Endothelial cell of umbilical vein (primary cell): Measurements from ENCODE around the gene NFIC. TPM values are rescaled to one million over a fixed set of nuclear protein-coding genes. Genes with fewer than 3 reads are reported as not detected.

ENCODE experiments used
- BruUV-seq: library from RNA; stranded (reverse); fragments of 400-500 nt; replicated peaks from 2 replicates; lab custom pipeline; 2021; lab: Mats Ljungman, UMichigan
- CTCF ChIA-PET: fragments of 300-600, 350-600 bp; sonication (Branson Sonifier 250); formaldehyde crosslinking; loops from one replicate; lab custom pipeline; 2021; ENCODE audit warnings: antibody characterized with exemption, inconsistent platforms; lab: Charles Lee
- POLR2A ChIA-PET: fragments of 300-600, 350-600 bp; sonication (Branson Sonifier 250); formaldehyde crosslinking; loops from one replicate; lab custom pipeline; 2021; ENCODE audit warnings: antibody characterized with exemption, inconsistent platforms; lab: Charles Lee
- DNase-seq: peaks from one replicate; pipeline ENCODE4 v3.0.0-alpha.2; 2011; ENCODE audit warnings: low read depth, low spot score
- FAIRE-seq: peaks from 2 replicates; lab custom pipeline; 2011; peaks lifted over from hg19 to GRCh38; lab: Jason Lieb, UNC
- H2AFZ ChIP-seq: 2 replicates; pipeline ENCODE4 v1.6.0; 2012; ENCODE audit warnings: low read depth, low read length, control low read depth, inconsistent platforms
- H3K27ac ChIP-seq: 2 replicates; pipeline ENCODE4 v1.5.1; 2011; ENCODE audit warnings: low read depth, mild to moderate bottlenecking, control low read depth, low read length, moderate library complexity; ENCODE audit not compliant: insufficient read depth
- H3K27me3 ChIP-seq, 2 experiments: 2 replicates each; pipeline versions ENCODE4 v1.6.0 to v1.6.1; 2011; ENCODE audit warnings: low read length in 2 of 2, mixed read lengths in 1 of 2; ENCODE audit not compliant: control insufficient read depth in 2 of 2, insufficient read depth in 2 of 2
- H3K36me3 ChIP-seq, 2 experiments: 2 replicates in 1 of 2; 3 replicates in 1 of 2; pipeline ENCODE4 v1.5.1; 2011; ENCODE audit warnings: low read length in 2 of 2, mild to moderate bottlenecking in 1 of 2, moderate library complexity in 1 of 2; ENCODE audit not compliant: control insufficient read depth in 2 of 2, insufficient read depth in 2 of 2; ENCODE audit errors: extremely low read depth in 1 of 2
- H3K4me1 ChIP-seq: 3 replicates; pipeline ENCODE4 v1.5.1; 2011; ENCODE audit warnings: mild to moderate bottlenecking, low read length; ENCODE audit not compliant: control insufficient read depth, insufficient read depth; ENCODE audit errors: extremely low read depth
- H3K4me2 ChIP-seq: 2 replicates; pipeline ENCODE4 v1.6.1; 2011; ENCODE audit warnings: low read length, control low read depth, mixed read lengths; ENCODE audit not compliant: insufficient read depth
- H3K4me3 ChIP-seq, 3 experiments: fragments of 200-600 bp in 1 of 3; sonication (generic), shearing (Covaris generic) in 1 of 3; replicated peaks in 1 of 3; 2 replicates each; pipeline ENCODE4 v1.5.1; 2011 to 2016; ENCODE audit warnings: control low read depth in 3 of 3, low read length in 3 of 3, mild to moderate bottlenecking in 2 of 3, inconsistent platforms in 1 of 3, low read depth in 1 of 3, moderate library complexity in 1 of 3; ENCODE audit not compliant: insufficient read depth in 1 of 3
- H3K79me2 ChIP-seq: 2 replicates; pipeline ENCODE4 v1.6.0; 2012; ENCODE audit warnings: low read length, inconsistent platforms; ENCODE audit not compliant: control insufficient read depth, insufficient read depth
- H3K9ac ChIP-seq: replicated peaks from 2 replicates; pipeline ENCODE3; 2011; ENCODE audit warnings: low read length, control low read depth; ENCODE audit not compliant: insufficient read depth; ENCODE audit errors: extremely low read depth
- H3K9me1 ChIP-seq: replicated peaks from 3 replicates; pipeline ENCODE4 v1.6.0; 2011; ENCODE audit warnings: mild to moderate bottlenecking, low read length; ENCODE audit not compliant: control insufficient read depth, insufficient read depth; ENCODE audit errors: extremely low read depth
- H3K9me3 ChIP-seq: replicated peaks from 2 replicates; pipeline ENCODE4 v1.5.1; 2012; ENCODE audit warnings: low read length, inconsistent platforms; ENCODE audit not compliant: control insufficient read depth, insufficient read depth
- H4K20me1 ChIP-seq: replicated peaks from 2 replicates; pipeline ENCODE3; 2011; ENCODE audit warnings: mild to moderate bottlenecking, low read length; ENCODE audit not compliant: control insufficient read depth, insufficient read depth; ENCODE audit errors: extremely low read depth
- CTCF ChIP-seq, 2 donors: IDR thresholded peaks; 1 replicate in 1 of 2; 2 replicates in 1 of 2; pipeline ENCODE4 v1.5.1; 2011; ENCODE audit warnings: low read length in 2 of 2, mild to moderate bottlenecking in 2 of 2, moderate library complexity in 2 of 2, control low read depth in 1 of 2, inconsistent platforms in 1 of 2, low read depth in 1 of 2; ENCODE audit not compliant: insufficient read depth in 1 of 2; ENCODE audit errors: extremely low read depth in 1 of 2
- EZH2 ChIP-seq: IDR thresholded peaks from 2 replicates; pipeline ENCODE4 v1.6.1; 2012; ENCODE audit warnings: borderline replicate concordance, low read depth, mild to moderate bottlenecking, moderate library complexity, low read length, inconsistent platforms; ENCODE audit not compliant: severe bottlenecking
- FOS ChIP-seq: IDR thresholded peaks from 2 replicates; pipeline ENCODE4 v1.6.1; 2011; ENCODE audit warnings: mild to moderate bottlenecking, low read length, moderate library complexity, borderline replicate concordance; ENCODE audit not compliant: insufficient read depth
- GATA2 ChIP-seq: IDR thresholded peaks from 2 replicates; pipeline ENCODE4 v1.7.0; 2011; ENCODE audit warnings: low read depth, mild to moderate bottlenecking, moderate library complexity, mixed read lengths, low read length; ENCODE audit not compliant: insufficient read length, insufficient read depth
- JUN ChIP-seq: IDR thresholded peaks from 2 replicates; pipeline ENCODE4 v1.6.1; 2011; ENCODE audit warnings: borderline replicate concordance, low read depth; ENCODE audit not compliant: insufficient read length, insufficient read depth
- MAX ChIP-seq: IDR thresholded peaks from 2 replicates; pipeline ENCODE4 v1.6.1; 2011; ENCODE audit not compliant: insufficient read depth, insufficient read length
- MYC ChIP-seq: IDR thresholded peaks from one replicate; pipeline ENCODE4 v1.6.1; 2011; ENCODE audit warnings: mild to moderate bottlenecking, low read depth, low read length
- POLR2A ChIP-seq: IDR thresholded peaks from 2 replicates; pipeline ENCODE4 v1.6.1; 2012; ENCODE audit warnings: low read depth, mild to moderate bottlenecking, control low read depth, low read length
- POLR2AphosphoS5 ChIP-seq: IDR thresholded peaks from 2 replicates; pipeline ENCODE4 v1.6.1; 2012; ENCODE audit warnings: low read depth, mild to moderate bottlenecking, control low read depth, low read length, moderate library complexity; ENCODE audit not compliant: insufficient read depth
- dilution Hi-C: fragments of 300-500 bp; cut with MboI; formaldehyde crosslinking; loops from one replicate; pipeline ENCODE4 v1.15.0; 2019; ENCODE audit warnings: low sequenced_read_pairs; ENCODE audit not compliant: extremely low pct_ligation_motif_present
- intact Hi-C: fragments of 100-400 bp; cut with micrococcal nuclease; formaldehyde crosslinking; loops from one replicate; pipeline ENCODE4 v1.10.0; 2022
- polyA plus RNA-seq, 4 experiments: library from polyadenylated mRNA; depleted of rRNA in 3 of 4; stranded (reverse) in 3 of 4; unstranded in 1 of 4; fragments of >200 nt; gene quantifications; 2 replicates each; pipeline versions ENCODE4 v1.2.1 to v1.2.3, GENCODE V29; 2011 to 2012; ENCODE audit warnings: missing spikeins in 1 of 4
- total RNA-seq: library from RNA; stranded (reverse); gene quantifications from 2 replicates; pipeline ENCODE4 v1.2.3, GENCODE V29; 2021

Gene NFIC
- total and polyA plus RNA-seq, 2 donors (not counting 3 experiments of a cell fraction or from before 2014, with no cell fraction given) = 11.4 to 133 TPM

GRCh38 chr19:3412066-3412465 is 45.7 kb downstream of the NFIC start:
- dilution Hi-C loops (no loop called here), intact Hi-C loops (no loop called here)
- H3K4me1 ChIP-seq = no peaks in the 10 kb centered on the region
- H3K9me3 ChIP-seq = no peaks in the 10 kb centered on the region
- H3K4me2 ChIP-seq = no peak overlapping the region
- no peak for DNase-seq
- BruUV-seq = no TSS peak
- no peak overlapping the region for H3K9ac ChIP-seq
- no peak for TF ChIP-seq JUN
- TF ChIP-seq POLR2A = no peak
- no peak for TF ChIP-seq CTCF (IDR thresholded peaks at IDR 0.05; ENCODE audit: extremely low read depth in 1 of 2, insufficient read depth in 1 of 2, low read depth in 1 of 2, low read length in 2 of 2)
- TF ChIP-seq FOS = no peak
- no peak for TF ChIP-seq EZH2
- no peak for TF ChIP-seq MAX
- TF ChIP-seq GATA2 = no peak
- TF ChIP-seq MYC = no peak
- TF ChIP-seq POLR2AphosphoS5 = no peak
- peaks cover 0 to 5% of the 10 kb centered on the region in 2 experiments for H3K36me3 ChIP-seq
- ChIA-PET CTCF (interaction anchor here (0.9 to 1.2 kb wide), 5 partner anchors 8 to 73 kb away, joined by 3 to 6 read pairs (median 4); no protein-coding TSS in a partner anchor), POLR2A (no interaction called here)
- H3K27ac ChIP-seq = no peak overlapping the region
- no peak for FAIRE-seq
- H3K79me2 ChIP-seq = peaks cover 52% of the 10 kb centered on the region
- no peak overlapping the region for H3K4me3 ChIP-seq
- H2AFZ ChIP-seq = no peak overlapping the region
- H4K20me1 ChIP-seq = no peaks in the 10 kb centered on the region
- H3K9me1 ChIP-seq = no peaks in the 10 kb centered on the region
- H3K27me3 ChIP-seq = no peaks in the 10 kb centered on the region
